Parathyroid adenoma (tissue), 2 donors: ENCODE data around the gene EME2.

Source experiments
- H2AFZ ChIP-seq: fragments of 300-600 bp; sonication (generic); one replicate; pipeline ENCODE4 v1.7.0; 2017; ENCODE audit warnings: antibody characterized with exemption, mild to moderate bottlenecking
- H3K27ac ChIP-seq: fragments of 300-600 bp; sonication (generic); one replicate; pipeline ENCODE4 v1.7.0; 2017
- H3K27me3 ChIP-seq: fragments of 300-600 bp; sonication (generic); one replicate; pipeline ENCODE4 v1.7.0; 2017; ENCODE audit warnings: low read length; ENCODE audit not compliant: control insufficient read depth, insufficient read depth
- H3K36me3 ChIP-seq: fragments of 300-600 bp; sonication (generic); one replicate; pipeline ENCODE4 v1.7.0; 2017; ENCODE audit warnings: low read length; ENCODE audit not compliant: control insufficient read depth, insufficient read depth
- H3K4me1 ChIP-seq: fragments of 300-600 bp; sonication (generic); one replicate; pipeline ENCODE4 v1.7.0; 2017; ENCODE audit warnings: control low read depth
- H3K4me2 ChIP-seq: fragments of 300-600 bp; sonication (generic); one replicate; pipeline ENCODE4 v1.7.0; 2017; ENCODE audit warnings: low read length
- H3K4me3 ChIP-seq: fragments of 300-600 bp; sonication (generic); one replicate; pipeline ENCODE4 v1.7.0; 2017; ENCODE audit warnings: low read depth, low read length
- H3K79me2 ChIP-seq: fragments of 300-600 bp; sonication (generic); one replicate; pipeline ENCODE4 v1.7.0; 2017; ENCODE audit warnings: control low read depth
- H3K9ac ChIP-seq: fragments of 300-600 bp; sonication (generic); one replicate; pipeline ENCODE4 v1.7.0; 2017; ENCODE audit warnings: mild to moderate bottlenecking
- H3K9me3 ChIP-seq: fragments of 300-600 bp; sonication (generic); one replicate; pipeline ENCODE4 v1.7.0; 2017; ENCODE audit warnings: low read length; ENCODE audit not compliant: control insufficient read depth
- TF ChIP-seq, protein P1 (sequence below): fragments of 300-600 bp; sonication (generic); IDR thresholded peaks from one replicate; pipeline ENCODE4 v1.7.0; 2017; ENCODE audit warnings: antibody characterized with exemption, mild to moderate bottlenecking
- donor health status: primary hyperparathyroidism.

EME2 gene

DNA sequence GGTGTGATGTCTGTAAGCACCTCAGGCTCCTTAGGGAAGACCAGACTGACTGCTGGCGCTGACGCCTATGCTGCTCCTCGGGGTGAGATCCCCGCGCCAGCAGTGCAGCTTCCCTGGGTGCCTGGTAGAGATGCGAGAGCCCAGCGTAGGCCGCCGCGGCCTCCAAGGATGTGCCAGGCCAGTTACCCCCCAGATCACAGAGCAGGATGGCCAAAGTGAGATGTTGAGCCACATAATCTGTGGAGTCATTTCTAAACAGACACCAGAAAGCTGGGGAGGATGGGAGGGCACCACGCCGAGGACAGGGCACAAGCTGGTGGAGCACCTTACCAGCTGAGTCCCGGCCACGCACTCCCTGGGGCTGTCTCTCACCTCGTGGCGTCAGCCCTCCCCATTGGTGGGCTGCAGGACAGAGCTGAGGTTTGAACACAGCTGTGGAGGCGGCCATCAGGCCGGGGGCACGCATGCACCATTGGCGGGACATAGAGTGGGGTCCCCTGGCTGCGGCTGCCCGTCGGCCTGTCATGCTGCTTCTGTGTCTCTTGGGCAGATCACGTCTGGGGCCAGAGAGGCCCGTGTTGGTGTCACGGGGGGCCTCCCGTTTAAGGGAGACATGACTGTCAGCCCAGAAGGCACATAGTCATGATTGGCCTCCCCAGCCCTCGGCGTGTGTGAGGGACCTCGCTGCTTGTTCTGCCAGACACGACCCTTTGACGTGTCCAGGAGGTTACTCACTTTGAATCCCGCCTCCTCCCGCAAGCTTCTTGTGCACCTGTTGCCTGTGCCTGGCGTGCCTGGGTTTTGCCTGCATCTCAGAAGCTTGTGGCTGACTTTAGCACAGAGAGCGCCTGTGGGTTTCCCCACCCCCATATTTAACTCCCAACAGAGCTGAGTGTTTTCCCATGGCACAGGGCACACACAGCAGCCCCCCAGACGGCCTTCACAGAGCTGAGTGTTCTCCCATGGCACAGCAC lies 44.7 kb upstream of the EME2 start:
- Histone ChIP-seq H3K4me3 (no peak overlapping the region), H3K79me2 (peaks cover 64% of the 10 kb centered on the region), H2AFZ (no peak overlapping the region), H3K36me3 (no peaks in the 10 kb centered on the region), H3K9ac (no peak overlapping the region), H3K4me2 (no peak overlapping the region), H3K4me1 (no peaks in the 10 kb centered on the region), H3K27me3 (no peaks in the 10 kb centered on the region), H3K27ac (no peak overlapping the region), H3K9me3 (no peaks in the 10 kb centered on the region)
- TF ChIP-seq, protein P1, sequence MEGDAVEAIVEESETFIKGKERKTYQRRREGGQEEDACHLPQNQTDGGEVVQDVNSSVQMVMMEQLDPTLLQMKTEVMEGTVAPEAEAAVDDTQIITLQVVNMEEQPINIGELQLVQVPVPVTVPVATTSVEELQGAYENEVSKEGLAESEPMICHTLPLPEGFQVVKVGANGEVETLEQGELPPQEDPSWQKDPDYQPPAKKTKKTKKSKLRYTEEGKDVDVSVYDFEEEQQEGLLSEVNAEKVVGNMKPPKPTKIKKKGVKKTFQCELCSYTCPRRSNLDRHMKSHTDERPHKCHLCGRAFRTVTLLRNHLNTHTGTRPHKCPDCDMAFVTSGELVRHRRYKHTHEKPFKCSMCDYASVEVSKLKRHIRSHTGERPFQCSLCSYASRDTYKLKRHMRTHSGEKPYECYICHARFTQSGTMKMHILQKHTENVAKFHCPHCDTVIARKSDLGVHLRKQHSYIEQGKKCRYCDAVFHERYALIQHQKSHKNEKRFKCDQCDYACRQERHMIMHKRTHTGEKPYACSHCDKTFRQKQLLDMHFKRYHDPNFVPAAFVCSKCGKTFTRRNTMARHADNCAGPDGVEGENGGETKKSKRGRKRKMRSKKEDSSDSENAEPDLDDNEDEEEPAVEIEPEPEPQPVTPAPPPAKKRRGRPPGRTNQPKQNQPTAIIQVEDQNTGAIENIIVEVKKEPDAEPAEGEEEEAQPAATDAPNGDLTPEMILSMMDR = no peak

DNA sequence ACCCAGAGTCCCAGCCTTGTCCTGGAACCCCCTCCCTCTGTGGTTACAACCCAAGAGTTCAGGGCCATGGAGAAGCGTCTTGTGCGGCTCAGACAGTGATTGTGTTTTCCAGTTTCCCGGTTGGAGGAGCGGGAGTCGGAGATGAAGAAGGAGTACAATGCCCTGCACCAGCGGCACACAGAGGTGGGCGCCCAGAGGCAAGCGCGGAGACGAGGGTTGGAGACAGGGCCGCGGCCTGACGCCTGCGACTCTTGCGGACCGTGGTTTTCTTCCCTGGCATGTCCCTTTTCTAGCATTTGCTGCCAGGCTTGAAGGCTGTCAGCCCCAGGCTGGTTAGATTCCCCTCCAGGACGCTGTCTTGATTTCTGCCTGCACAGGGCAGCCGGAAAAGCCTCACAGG lies 43.6 kb upstream of the EME2 start:
- TF ChIP-seq, protein P1 = no peak
- H3K4me2 ChIP-seq = no peak overlapping the region
- H3K9me3 ChIP-seq = no peaks in the 10 kb centered on the region
- no peaks in the 10 kb centered on the region for H3K27me3 ChIP-seq
- H3K27ac ChIP-seq = no peak overlapping the region
- H3K79me2 ChIP-seq = peaks cover 54% of the 10 kb centered on the region
- H3K36me3 ChIP-seq = no peaks in the 10 kb centered on the region
- H2AFZ ChIP-seq = no peak overlapping the region
- no peak overlapping the region for H3K9ac ChIP-seq
- H3K4me1 ChIP-seq = no peaks in the 10 kb centered on the region
- H3K4me3 ChIP-seq = no peak overlapping the region

DNA sequence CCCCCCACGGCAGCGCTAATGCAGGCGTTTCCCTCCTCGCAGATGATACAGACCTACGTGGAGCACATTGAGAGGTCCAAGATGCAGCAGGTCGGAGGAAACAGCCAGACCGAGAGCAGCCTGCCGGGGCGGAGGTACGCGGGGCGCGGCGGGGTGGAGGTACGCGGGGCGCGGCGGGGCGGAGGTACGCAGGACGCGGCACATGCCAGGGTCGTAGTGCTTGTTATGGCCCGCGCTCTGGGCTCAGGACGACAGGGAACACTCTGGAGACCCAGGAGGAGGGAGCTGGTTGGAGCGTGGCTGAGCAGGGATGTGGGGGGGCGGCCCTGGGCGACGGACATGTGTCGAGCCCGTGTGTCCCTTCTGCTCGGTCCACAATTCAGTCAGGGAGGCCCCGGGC lies 43.2 kb upstream of the EME2 start:
- Histone ChIP-seq H3K4me2 (no peak overlapping the region), H2AFZ (no peak overlapping the region), H3K4me3 (no peak overlapping the region), H3K36me3 (no peaks in the 10 kb centered on the region), H3K9ac (no peak overlapping the region), H3K9me3 (no peaks in the 10 kb centered on the region), H3K79me2 (peaks cover 54% of the 10 kb centered on the region), H3K4me1 (no peaks in the 10 kb centered on the region), H3K27ac (no peak overlapping the region), H3K27me3 (no peaks in the 10 kb centered on the region)
- TF ChIP-seq, protein P1 = no peak

DNA sequence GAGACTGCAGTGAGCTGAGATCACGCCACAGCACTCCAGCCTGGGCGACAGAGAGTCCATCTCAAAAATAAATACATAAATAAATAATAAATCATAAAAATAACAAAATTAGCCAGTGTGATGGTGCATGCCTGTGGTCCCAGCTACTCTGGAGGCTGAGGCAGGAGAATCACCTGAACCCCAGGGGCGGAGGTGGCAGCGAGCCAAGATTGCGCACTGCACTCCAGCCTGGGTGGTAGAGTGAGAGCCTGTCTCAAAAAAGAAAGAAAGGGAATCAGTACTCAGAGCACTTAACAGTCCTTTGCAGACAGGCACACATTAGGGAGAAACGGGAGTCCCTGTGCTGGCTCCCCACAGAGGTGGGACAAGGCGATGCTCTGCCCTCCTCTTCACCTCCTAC lies 41.5 kb upstream of the EME2 start:
- Histone ChIP-seq H3K79me2 (peaks cover 55% of the 10 kb centered on the region), H3K27me3 (no peaks in the 10 kb centered on the region), H3K36me3 (no peaks in the 10 kb centered on the region), H2AFZ (no peak overlapping the region), H3K4me3 (no peak overlapping the region), H3K27ac (no peak overlapping the region), H3K9ac (no peak overlapping the region), H3K4me2 (no peak overlapping the region), H3K9me3 (no peaks in the 10 kb centered on the region), H3K4me1 (no peaks in the 10 kb centered on the region)
- TF ChIP-seq, protein P1 = no peak

DNA sequence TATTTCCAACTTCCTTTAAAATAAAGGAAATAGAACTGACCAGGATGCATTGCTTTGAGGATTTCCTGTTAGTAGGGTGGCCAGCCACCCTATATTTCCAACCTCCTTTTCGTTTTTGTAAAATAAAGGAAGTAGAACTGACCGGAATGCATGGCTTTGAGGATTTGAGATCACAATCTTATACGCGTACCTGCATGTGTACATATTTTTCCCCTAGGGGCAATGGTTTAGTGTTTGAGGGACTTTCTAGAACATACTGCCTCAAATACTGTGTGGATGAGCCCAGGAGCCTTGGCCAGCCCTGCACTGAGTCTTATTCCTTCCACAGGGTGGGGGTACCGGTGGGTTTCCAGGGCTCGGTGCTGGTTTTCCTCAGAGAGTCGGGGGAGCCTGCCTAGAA lies 41.0 kb upstream of the EME2 start:
- H3K27ac ChIP-seq = no peak overlapping the region
- H3K9ac ChIP-seq = no peak overlapping the region
- H3K36me3 ChIP-seq = no peaks in the 10 kb centered on the region
- H3K27me3 ChIP-seq = no peaks in the 10 kb centered on the region
- H3K4me1 ChIP-seq = no peaks in the 10 kb centered on the region
- H3K79me2 ChIP-seq = peaks cover 51% of the 10 kb centered on the region
- H3K4me3 ChIP-seq = no peak overlapping the region
- H2AFZ ChIP-seq = no peak overlapping the region
- H3K9me3 ChIP-seq = no peaks in the 10 kb centered on the region
- TF ChIP-seq, protein P1 = no peak
- H3K4me2 ChIP-seq = no peak overlapping the region
